ENCODE data around the gene CALR3.

Gene CALR3

DNA sequence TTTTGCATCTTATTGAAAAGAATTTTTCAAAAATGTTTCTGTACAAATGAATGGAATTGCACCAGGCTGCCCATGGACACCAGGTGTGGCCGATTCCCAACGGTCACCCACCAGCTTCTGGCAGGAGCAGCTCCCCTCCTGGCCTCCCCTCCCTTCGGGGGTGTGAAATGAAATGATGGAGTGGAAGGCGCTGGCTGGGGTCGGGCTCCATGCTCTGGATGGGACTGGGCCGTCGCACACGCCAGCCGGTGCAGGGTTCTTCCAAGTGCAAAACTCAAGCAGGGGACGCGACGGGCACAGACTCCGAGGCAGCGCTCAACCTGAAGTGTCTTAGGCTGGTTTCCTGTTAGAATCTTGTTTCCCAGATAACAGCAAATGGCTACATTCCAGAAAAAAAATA, 22.1 kb upstream of the CALR3 start:
- peaks cover 68 to 71% of the 10 kb centered on the region in 2 experiments for H3K36me3 ChIP-seq (ENCODE audit: control insufficient read depth in 1 of 2, insufficient read depth in 2 of 2, low read length in 2 of 2)
- H3K23ac ChIP-seq (ENCODE audit: low read length), result no peak overlapping the region
- no peak overlapping the region for H2AFZ ChIP-seq (ENCODE audit: insufficient read depth, low read length, poor library complexity)
- no peak overlapping the region for H2BK5ac ChIP-seq (ENCODE audit: low read depth, low read length, poor library complexity)
- H2BK120ac ChIP-seq (ENCODE audit: insufficient read depth, low read length, poor library complexity), result no peak overlapping the region
- no peak overlapping the region for H4K8ac ChIP-seq (ENCODE audit: low read depth, low read length)
- H3K14ac ChIP-seq (ENCODE audit: low read length), result no peak overlapping the region
- no peak overlapping the region for H3K4me2 ChIP-seq (ENCODE audit: low read length)
- no peak overlapping the region for H4K91ac ChIP-seq (ENCODE audit: low read depth, low read length)
- DNase-seq, result no peak
- no peak overlapping the region for H3K9ac ChIP-seq (ENCODE audit: low read length)
- H4K12ac ChIP-seq (ENCODE audit: low read depth, low read length), result no peak overlapping the region
- H3K9me3 ChIP-seq (ENCODE audit: insufficient read depth, low read depth, low read length), result peaks cover 8% of the 10 kb centered on the region
- no peak overlapping the region for H3K4me3 ChIP-seq (ENCODE audit: low read depth, low read length)
- H3K79me1 ChIP-seq (ENCODE audit: low read length), result no peaks in the 10 kb centered on the region
- H3K27ac ChIP-seq (ENCODE audit: low read depth, low read length), result no peak overlapping the region
- H3K27me3 ChIP-seq (ENCODE audit: insufficient read depth, low read length), result no peaks in the 10 kb centered on the region
- WGBS (ENCODE audit: extremely low coverage, insufficient coverage, insufficient read length), result no CpG with 5 or more reads among the region's 14 CpGs
- H3K4me1 ChIP-seq (ENCODE audit: control insufficient read depth in 1 of 2, insufficient read depth in 2 of 2, low read length in 2 of 2), result no peaks in the 10 kb centered on the region
- no peaks in the 10 kb centered on the region for H3K79me2 ChIP-seq (ENCODE audit: control insufficient read depth, insufficient read depth, low read length, poor library complexity)
- no peak overlapping the region for H3K4ac ChIP-seq (ENCODE audit: low read depth, low read length)
- no peak overlapping the region for H2AK5ac ChIP-seq (ENCODE audit: low read length)
- H2BK12ac ChIP-seq (ENCODE audit: low read length), result no peak overlapping the region
- H3K18ac ChIP-seq (ENCODE audit: low read length), result no peak overlapping the region

DNA sequence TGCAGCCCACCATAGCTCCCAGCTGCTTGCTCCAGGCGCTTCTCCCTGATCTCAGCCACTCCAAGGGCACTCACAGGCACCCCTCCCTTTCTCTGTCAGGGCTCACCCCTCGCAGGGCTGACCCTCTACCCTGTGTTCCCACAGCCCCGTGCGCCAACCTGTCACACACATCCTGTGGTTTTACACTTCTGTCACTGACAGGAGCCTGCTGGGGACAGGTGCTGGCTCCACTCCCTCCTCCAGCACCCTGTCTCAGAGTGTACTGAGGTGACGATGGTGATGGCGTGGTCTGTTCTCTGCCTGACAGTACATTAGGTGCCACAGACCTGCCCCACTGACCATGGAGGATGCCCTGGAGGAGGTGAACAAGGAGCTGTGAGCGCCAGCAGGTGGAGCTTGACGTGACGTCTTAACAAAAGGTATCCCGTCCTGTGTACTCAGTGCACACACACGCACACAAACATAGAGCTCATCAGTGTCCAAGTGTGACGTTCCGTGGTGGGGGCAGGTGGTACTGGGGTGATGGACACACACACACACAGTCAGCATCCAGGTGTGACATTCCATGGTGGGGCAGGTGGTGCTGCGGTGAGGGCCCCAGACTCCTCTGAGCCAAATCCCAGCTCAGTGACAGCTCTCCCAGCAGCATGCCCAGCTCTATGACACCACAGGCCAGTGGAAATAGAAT, 21.1 kb upstream of the CALR3 start:
- no CpG with 5 or more reads among the region's 14 CpGs for WGBS (ENCODE audit: extremely low coverage, insufficient coverage, insufficient read length)
- no peaks in the 10 kb centered on the region for H3K79me2 ChIP-seq (ENCODE audit: control insufficient read depth, insufficient read depth, low read length, poor library complexity)
- H2AFZ ChIP-seq (ENCODE audit: insufficient read depth, low read length, poor library complexity), result no peak overlapping the region

DNA sequence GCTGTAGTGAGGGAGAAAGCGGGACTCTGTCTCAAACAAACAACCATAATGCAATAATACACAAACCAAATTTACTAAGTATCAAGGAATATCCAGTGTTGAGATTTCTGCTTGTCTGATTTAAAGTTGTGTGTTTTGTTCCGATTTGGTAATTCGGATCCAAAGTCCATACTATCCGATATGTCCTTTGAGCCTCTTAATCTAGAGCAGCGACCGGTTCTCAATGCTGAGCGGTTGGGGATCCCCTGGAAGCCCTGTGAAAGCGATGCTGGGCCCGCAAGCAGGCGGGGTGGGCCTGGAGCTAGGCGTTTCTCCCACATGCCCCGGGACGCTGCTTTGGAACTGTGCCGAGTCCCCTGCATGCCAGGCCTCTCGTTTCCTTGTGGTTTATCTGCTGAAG, 20.4 kb upstream of the CALR3 start:
- no CpG with 5 or more reads among the region's 15 CpGs for WGBS (ENCODE audit: extremely low coverage, insufficient coverage, insufficient read length)
- Histone ChIP-seq H4K91ac (ENCODE audit: low read depth, low read length) (no peak overlapping the region), H3K18ac (ENCODE audit: low read length) (no peak overlapping the region)

More for the DNA sequence above, 21.1 kb upstream of the CALR3 start:
- Histone ChIP-seq H4K12ac (ENCODE audit: low read depth, low read length) (no peak overlapping the region), H3K36me3 (ENCODE audit: control insufficient read depth in 1 of 2, insufficient read depth in 2 of 2, low read length in 2 of 2) (peaks cover 65 to 67% of the 10 kb centered on the region in 2 experiments), H3K4me2 (ENCODE audit: low read length) (no peak overlapping the region), H3K27ac (ENCODE audit: low read depth, low read length) (no peak overlapping the region), H3K4me1 (ENCODE audit: control insufficient read depth in 1 of 2, insufficient read depth in 2 of 2, low read length in 2 of 2) (no peaks in the 10 kb centered on the region), H3K9me3 (ENCODE audit: insufficient read depth, low read depth, low read length) (peaks cover 8% of the 10 kb centered on the region), H2AK5ac (ENCODE audit: low read length) (no peak overlapping the region), H4K91ac (ENCODE audit: low read depth, low read length) (no peak overlapping the region), H2BK12ac (ENCODE audit: low read length) (no peak overlapping the region), H3K23ac (ENCODE audit: low read length) (no peak overlapping the region), H3K79me1 (ENCODE audit: low read length) (no peaks in the 10 kb centered on the region), H3K4me3 (ENCODE audit: low read depth, low read length) (no peak overlapping the region), H3K14ac (ENCODE audit: low read length) (no peak overlapping the region), H4K8ac (ENCODE audit: low read depth, low read length) (no peak overlapping the region), H3K9ac (ENCODE audit: low read length) (no peak overlapping the region), H3K27me3 (ENCODE audit: insufficient read depth, low read length) (no peaks in the 10 kb centered on the region), H2BK5ac (ENCODE audit: low read depth, low read length, poor library complexity) (no peak overlapping the region), H2BK120ac (ENCODE audit: insufficient read depth, low read length, poor library complexity) (no peak overlapping the region), H3K4ac (ENCODE audit: low read depth, low read length) (no peak overlapping the region), H3K18ac (ENCODE audit: low read length) (no peak overlapping the region)
- peak in 1 of 2 donors; percentile 23 for DNase-seq

DNA sequence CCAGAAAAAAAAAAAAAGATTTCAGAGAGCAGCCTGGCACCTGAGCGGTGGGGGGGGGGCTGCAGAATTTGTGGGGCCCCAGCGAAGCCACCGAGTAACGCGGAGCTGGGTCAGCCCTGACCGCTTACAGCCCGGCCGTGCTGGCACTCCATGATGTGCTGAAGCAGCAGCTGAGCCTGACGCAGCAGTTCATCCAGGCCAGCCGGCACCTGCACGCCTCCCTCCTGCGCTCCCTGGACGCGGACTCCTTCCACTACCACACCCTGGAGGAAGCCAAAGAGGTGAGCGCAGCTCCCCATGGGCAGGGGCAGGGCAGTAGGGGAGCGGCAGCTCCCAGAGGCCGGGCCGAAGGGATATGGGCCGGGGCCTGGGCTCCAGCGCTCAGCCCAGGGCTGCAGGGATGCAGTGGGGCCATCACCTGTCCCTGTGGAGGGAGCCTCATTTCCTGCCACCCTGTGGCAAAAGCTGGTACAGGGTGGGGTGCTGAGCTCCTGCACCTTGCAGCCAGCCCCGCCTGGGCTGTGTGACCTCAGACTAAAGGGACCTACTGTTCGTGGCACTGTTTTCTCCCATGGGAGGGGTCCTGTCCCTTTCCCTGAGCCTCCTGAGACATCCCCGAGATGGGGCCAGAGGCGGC, 18.5 kb upstream of the CALR3 start:
- no peak overlapping the region for H3K14ac ChIP-seq (ENCODE audit: low read length)
- H3K27ac ChIP-seq (ENCODE audit: low read depth, low read length), result no peak overlapping the region
- no peaks in the 10 kb centered on the region for H3K79me1 ChIP-seq (ENCODE audit: low read length)
- H4K91ac ChIP-seq (ENCODE audit: low read depth, low read length), result no peak overlapping the region
- WGBS (ENCODE audit: extremely low coverage, insufficient coverage, insufficient read length), result no CpG with 5 or more reads among the region's 24 CpGs
- H2BK5ac ChIP-seq (ENCODE audit: low read depth, low read length, poor library complexity), result no peak overlapping the region
- no peak overlapping the region for H2AK5ac ChIP-seq (ENCODE audit: low read length)
- DNase-seq, result no peak
- peaks cover 4% of the 10 kb centered on the region for H3K9me3 ChIP-seq (ENCODE audit: insufficient read depth, low read depth, low read length)
- H4K12ac ChIP-seq (ENCODE audit: low read depth, low read length), result no peak overlapping the region
- H3K18ac ChIP-seq (ENCODE audit: low read length), result no peak overlapping the region
- no peak overlapping the region for H2AFZ ChIP-seq (ENCODE audit: insufficient read depth, low read length, poor library complexity)
- H3K4me2 ChIP-seq (ENCODE audit: low read length), result no peak overlapping the region
- no peak overlapping the region for H3K4ac ChIP-seq (ENCODE audit: low read depth, low read length)
- peaks cover 44 to 48% of the 10 kb centered on the region in 2 experiments for H3K36me3 ChIP-seq (ENCODE audit: control insufficient read depth in 1 of 2, insufficient read depth in 2 of 2, low read length in 2 of 2)
- H3K4me3 ChIP-seq (ENCODE audit: low read depth, low read length), result peak overlapping the region; percentile 18
- no peak overlapping the region for H3K23ac ChIP-seq (ENCODE audit: low read length)
- H3K9ac ChIP-seq (ENCODE audit: low read length), result no peak overlapping the region
- H3K27me3 ChIP-seq (ENCODE audit: insufficient read depth, low read length), result no peaks in the 10 kb centered on the region
- no peak overlapping the region for H2BK120ac ChIP-seq (ENCODE audit: insufficient read depth, low read length, poor library complexity)
- H3K79me2 ChIP-seq (ENCODE audit: control insufficient read depth, insufficient read depth, low read length, poor library complexity), result no peaks in the 10 kb centered on the region
- no peaks in the 10 kb centered on the region for H3K4me1 ChIP-seq (ENCODE audit: control insufficient read depth in 1 of 2, insufficient read depth in 2 of 2, low read length in 2 of 2)
- H2BK12ac ChIP-seq (ENCODE audit: low read length), result no peak overlapping the region
- H4K8ac ChIP-seq (ENCODE audit: low read depth, low read length), result no peak overlapping the region

More for the DNA sequence above, 20.4 kb upstream of the CALR3 start:
- H3K9ac ChIP-seq (ENCODE audit: low read length), result no peak overlapping the region
- no peaks in the 10 kb centered on the region for H3K27me3 ChIP-seq (ENCODE audit: insufficient read depth, low read length)
- no peaks in the 10 kb centered on the region for H3K4me1 ChIP-seq (ENCODE audit: control insufficient read depth in 1 of 2, insufficient read depth in 2 of 2, low read length in 2 of 2)
- H2BK5ac ChIP-seq (ENCODE audit: low read depth, low read length, poor library complexity), result no peak overlapping the region
- no peak overlapping the region for H2BK12ac ChIP-seq (ENCODE audit: low read length)
- H4K12ac ChIP-seq (ENCODE audit: low read depth, low read length), result no peak overlapping the region
- H3K79me2 ChIP-seq (ENCODE audit: control insufficient read depth, insufficient read depth, low read length, poor library complexity), result no peaks in the 10 kb centered on the region
- H3K4ac ChIP-seq (ENCODE audit: low read depth, low read length), result no peak overlapping the region
- no peak overlapping the region for H3K27ac ChIP-seq (ENCODE audit: low read depth, low read length)
- H2AFZ ChIP-seq (ENCODE audit: insufficient read depth, low read length, poor library complexity), result no peak overlapping the region
- no peak overlapping the region for H3K4me3 ChIP-seq (ENCODE audit: low read depth, low read length)
- H3K4me2 ChIP-seq (ENCODE audit: low read length), result no peak overlapping the region
- peaks cover 58 to 61% of the 10 kb centered on the region in 2 experiments for H3K36me3 ChIP-seq (ENCODE audit: control insufficient read depth in 1 of 2, insufficient read depth in 2 of 2, low read length in 2 of 2)
- H3K79me1 ChIP-seq (ENCODE audit: low read length), result no peaks in the 10 kb centered on the region
- no peak overlapping the region for H3K23ac ChIP-seq (ENCODE audit: low read length)
- H4K8ac ChIP-seq (ENCODE audit: low read depth, low read length), result no peak overlapping the region
- peaks cover 8% of the 10 kb centered on the region for H3K9me3 ChIP-seq (ENCODE audit: insufficient read depth, low read depth, low read length)
- H3K14ac ChIP-seq (ENCODE audit: low read length), result no peak overlapping the region
- no peak overlapping the region for H2AK5ac ChIP-seq (ENCODE audit: low read length)
- H2BK120ac ChIP-seq (ENCODE audit: insufficient read depth, low read length, poor library complexity), result no peak overlapping the region
- no peak for DNase-seq
